CD4-positive, alpha-beta T cell treated with Interleukin-6 at 100 ng/mL for 8 hours (primary cell): ENCODE results near the gene OCA2.

ENCODE experiments used
- DNase-seq: peaks from one replicate; pipeline ENCODE4 v3.0.0-alpha.2; 2020; ENCODE audit warnings: mixed read lengths, low spot score

OCA2 gene

DNA sequence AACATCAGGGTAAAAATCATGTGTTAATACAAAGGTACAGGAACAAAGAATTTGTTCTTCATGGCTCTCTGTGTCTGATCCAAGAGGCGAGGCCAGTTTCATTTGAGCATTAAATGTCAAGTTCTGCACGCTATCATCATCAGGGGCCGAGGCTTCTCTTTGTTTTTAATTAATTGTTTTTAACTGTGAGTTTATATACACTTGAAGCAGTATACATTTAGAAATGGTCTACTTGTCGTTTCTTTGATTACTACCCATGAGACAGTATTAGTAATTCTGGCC lies 21.2 kb upstream of the OCA2 start:
- no peak for DNase-seq

DNA sequence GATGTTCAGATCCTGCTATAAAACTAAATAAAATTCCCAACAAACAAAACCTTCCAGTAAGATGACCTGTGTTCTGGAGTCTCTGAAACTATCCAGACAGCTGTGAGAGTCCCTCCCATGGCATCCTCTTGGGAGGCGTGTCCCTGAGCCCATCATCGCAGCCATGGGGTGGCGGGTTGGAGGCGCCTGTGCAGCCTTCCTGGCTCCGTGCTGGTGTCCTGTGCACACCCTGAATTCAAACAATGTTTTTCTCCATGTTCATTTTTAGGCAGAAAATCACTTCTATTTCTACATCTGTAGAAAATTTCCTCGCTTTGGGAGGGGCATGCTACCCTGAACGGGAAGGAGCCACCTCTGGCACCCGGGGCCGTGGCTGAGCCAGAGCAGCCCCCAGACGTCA lies 19.4 kb upstream of the OCA2 start:
- DNase-seq: no peak

DNA sequence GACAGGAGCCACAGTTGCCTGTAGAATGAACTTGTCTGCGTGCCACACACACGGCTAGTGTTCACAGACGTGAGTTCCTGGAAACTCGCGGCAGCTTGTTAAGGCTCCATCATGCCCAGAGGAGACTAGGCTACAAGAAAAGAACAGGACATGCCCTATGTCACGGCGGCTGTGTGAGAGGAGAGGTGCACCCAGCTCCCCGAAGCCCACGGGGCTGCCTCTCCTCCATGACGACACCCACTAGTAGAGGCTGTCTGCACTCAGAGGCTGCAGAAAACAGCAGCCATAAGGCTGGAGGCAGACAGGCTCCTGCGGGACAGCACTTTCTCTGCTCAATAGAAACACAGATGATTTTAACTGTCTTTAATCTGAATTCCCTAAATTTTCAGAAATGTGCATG lies 19.0 kb upstream of the OCA2 start:
- no peak for DNase-seq

DNA sequence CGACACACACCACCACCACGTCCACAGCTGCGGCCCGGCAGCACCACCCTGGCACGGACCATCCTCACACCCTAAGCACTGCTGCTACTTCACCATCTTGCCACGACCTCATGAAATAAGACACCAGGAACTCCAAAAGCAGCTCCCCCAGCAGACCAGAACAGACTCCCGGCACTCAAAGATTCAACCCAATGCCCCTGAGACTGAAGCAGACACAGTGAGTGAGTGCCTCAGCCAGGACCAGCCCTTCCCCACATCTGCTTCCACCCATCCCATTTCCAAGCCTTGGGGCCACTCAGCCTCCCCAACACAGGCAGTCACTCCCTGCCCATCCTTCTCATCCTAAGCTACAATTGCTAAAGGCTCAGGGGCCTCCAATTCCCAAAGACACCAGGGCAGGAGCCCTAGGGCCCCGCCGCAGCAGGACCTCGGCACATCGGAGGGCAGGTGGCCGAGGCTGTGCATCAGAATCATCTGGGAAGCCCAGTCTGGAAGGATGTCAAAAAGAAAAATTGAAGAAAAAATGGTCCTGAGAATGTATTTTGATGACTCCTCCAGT lies 18.4 kb upstream of the OCA2 start:
- DNase-seq: no peak

DNA sequence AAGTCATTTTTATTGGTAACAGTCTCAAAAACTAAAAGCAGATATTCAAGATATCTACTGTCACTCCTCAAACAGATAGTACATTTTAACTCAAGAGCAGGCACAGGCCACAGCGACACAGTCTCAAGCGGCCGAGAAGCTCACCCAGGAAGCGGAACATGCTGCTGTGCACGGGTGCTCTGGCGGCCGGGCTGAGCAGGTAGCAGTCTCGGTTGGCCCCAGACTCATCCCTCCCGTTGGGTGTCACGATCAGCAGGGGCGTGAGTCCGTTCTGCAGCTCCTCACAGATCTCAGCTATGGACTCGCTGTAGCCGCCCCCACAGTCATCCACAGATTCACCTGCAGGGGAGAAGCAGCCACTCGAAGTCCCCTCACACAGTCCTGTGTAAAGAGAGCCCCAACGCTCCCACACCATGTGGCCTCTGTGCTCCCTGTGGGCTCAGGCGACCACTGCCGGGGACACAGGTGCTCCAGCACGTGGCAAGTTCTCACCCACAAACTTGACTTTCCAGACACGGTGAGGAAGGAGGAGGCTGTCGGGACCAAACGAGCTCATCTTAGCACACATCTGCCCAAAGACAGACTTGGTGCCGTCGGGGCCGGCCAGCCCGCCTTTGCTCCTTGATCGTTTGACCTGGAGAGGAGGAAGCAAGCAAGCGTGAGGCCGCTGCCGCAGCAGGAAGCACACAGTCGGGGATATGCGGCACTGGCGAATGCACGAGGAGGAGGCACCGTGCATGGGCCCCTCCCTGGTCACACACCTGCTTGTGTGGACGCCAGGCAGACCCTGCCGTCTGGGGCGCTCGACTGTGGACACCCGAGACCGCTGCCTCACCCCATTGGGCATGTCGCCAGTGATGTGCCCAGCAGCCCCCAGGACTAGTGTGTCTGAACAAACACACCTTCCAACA lies 17.7 kb upstream of the OCA2 start:
- DNase-seq: no peak

DNA sequence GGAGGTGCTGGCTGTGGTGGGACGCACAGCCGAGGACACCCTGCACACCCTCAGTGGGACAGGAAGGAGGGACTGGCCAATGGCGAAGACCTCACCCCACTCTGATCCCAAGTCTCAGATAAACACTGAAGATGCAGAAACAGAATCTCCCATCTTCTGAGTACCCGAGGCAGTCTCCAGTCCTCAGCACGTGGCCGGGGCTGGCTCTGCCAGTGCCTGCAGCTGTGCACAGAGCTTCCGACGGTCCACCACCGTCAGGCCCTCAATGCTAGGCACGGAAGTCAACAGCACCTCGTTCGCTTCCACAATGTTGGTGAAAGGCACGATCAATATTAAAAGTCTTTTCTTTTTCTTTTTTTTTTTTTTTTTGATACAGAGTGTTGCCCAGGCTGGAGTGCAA lies 16.8 kb upstream of the OCA2 start:
- no peak for DNase-seq

DNA sequence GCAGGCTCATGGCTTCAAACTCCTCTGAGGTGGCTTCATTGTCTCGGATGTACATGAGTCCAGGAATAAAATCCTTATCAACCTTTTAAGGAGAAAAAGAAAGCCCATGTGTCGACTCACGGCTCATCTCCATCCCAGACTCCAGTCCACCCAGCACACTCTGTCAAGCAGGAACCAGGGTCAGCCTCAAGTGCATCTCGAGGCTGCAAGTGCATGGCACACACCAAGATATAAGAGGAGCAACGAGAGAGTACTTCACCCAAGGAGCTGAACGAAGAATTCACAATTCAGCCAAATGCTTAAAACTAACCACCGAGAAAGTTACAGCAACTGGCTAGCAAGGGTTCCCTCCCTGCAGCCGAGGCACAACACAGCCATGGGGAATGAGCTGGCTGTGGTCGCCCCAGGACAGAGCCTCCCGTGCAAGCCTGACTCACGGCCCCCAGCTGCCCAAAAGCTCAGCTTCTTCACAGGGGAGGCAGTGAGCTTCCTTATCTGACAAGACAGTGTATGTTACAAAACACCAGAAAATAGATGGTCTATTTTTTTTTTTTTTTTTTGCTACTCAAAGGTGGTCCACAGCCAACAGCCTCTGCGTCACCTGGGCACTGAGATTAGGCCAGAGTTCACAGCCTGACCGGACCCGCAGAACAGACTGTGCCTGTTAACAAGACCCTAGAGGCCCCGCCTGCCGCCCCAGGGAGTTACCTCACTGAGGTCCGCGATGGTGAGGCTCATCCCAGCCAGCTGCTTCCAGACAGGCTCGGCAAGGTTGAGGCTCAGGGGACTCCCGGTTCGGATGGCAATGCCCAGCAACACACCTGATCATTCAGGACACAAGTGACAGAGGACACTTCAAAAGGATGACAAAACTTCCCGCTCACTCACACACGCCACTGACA lies 15.9 kb upstream of the OCA2 start:
- no peak for DNase-seq

DNA sequence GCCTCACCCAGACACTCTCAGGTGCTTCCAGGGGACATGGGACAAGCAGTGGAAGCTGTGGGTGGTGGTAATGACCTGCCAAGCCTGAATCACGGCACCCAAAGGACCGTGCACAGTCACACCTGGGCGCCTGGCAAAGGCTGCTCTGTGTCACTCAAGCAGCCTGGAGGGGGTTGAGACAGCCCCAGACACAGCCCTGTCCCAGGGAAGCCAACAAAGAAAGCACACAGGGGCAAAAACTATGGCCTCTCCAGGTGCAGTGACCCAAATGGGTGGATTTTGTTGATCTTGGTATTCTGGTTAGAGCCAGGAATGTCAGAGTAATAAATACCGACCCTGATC lies 15.0 kb upstream of the OCA2 start:
- no peak for DNase-seq

DNA sequence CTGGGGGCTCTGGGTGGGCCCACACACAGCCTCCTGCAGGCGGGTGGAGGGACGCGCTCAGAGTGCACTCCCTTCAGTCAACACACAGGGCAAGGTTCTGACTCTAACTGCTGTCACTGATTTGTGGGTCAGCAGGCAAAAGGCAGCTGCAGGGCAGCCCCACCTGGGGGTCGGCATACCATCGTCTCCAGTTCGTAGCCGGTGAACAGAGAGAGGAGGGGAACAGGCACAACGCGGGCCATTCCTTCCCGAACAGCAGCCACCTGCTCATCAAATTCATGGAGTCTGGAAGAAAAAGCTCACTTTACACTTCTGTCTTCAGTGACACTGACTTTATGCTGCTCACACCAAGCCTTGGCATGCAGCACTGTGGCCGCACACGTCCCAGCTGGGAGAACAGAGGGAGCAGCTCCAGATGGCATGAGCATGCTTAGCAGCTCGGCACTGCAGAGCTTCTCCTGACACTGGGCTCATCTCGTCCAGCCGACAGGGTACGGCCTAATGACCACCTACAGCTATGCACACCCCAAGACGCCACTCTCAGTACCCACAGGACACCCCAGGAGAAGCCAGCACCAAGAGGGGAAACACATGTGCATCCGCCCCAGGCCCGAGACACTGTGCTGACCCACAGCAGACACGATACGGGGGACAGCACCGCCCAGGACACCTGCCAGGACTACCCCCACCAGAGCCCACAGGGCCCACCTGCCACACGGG lies 14.4 kb upstream of the OCA2 start:
- no peak for DNase-seq

DNA sequence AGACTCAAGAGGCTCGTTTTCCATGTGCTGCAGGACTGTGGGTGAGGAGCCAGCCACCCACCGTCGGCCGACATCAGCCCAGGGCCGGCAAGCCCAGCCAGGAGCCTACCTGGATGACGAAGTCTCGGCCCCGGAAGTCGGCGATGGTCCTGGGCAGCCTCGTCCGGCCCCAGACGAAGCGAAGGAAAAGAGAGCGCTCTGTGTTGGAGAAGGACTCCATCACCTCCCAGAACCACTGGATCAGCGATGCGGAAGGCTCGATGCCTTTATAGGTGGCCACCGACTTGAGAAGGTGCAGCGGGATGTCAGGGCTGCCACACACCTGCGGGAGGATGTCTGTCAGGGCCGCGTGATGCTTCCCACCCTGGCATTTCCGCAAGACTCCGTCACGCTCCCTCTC lies 13.8 kb upstream of the OCA2 start:
- DNase-seq: no peak

DNA sequence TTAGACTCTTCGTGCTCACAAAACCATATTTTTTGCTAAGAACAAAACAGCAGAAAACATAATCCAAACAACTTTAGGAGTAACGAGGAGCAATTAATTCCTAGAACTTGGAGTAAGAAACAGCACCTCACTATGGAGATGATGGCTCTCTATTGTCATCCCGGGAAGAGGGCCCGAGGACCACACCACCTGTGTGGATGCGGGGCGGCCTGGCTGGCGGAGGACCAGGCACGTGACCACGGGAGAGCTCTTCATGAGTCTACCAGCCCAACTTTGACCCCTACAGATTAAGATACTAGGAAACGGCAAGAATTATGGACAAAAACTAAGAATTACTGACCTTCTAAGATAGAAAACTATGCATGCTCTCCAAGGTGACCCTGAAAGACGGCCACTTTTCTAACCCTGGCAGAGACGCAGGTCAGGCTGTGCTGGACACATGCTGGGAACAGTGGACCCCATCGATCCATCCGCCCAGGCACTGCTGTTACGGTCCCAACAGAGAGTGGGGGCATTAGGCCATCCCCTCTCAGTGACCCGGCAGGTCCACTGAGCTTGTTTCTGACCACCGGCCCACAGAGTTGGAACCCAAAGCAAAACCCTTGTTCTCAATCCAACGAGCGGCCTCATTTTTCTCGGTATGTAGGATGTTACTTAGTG lies 13.1 kb upstream of the OCA2 start:
- DNase-seq: no peak

DNA sequence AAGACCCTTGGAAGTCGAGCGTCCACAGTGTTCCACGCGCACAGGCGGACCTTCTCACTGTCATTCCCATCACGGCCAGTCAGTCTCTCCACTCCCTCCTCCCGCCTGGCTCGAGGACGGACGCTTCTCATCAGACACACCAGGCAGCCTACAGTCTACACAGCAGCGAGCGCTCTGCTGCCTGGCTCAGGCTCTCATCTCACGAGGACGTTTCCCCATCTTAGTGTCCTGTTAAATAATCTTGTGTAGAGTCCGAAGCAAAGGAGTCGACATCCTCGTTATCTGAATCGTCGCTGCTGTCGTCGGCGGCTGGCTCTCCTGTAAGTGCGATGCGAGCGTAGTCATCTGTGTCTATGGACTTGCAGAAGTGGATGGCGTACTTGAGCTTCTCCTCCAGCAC lies 12.4 kb upstream of the OCA2 start:
- no peak for DNase-seq

DNA sequence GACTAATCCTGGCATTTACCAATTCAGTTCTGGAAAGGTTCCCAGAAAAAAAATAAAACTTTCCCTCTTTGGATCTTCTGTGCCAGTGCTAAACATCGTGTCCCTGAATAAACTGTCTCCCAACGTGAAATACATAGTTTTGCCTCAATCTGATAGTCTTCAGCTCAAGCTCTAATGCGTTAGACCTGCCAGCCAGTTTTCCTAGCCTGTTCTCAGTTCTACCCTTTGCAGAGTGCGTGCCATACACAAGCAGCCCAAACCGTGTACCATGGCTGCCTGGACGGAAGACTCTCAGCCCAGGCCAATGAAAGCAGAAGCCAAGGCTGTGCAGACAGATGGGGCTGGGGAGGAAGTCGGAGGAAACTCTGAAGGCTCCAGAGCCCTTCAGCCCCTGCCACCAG lies 11.4 kb upstream of the OCA2 start:
- no peak for DNase-seq

DNA sequence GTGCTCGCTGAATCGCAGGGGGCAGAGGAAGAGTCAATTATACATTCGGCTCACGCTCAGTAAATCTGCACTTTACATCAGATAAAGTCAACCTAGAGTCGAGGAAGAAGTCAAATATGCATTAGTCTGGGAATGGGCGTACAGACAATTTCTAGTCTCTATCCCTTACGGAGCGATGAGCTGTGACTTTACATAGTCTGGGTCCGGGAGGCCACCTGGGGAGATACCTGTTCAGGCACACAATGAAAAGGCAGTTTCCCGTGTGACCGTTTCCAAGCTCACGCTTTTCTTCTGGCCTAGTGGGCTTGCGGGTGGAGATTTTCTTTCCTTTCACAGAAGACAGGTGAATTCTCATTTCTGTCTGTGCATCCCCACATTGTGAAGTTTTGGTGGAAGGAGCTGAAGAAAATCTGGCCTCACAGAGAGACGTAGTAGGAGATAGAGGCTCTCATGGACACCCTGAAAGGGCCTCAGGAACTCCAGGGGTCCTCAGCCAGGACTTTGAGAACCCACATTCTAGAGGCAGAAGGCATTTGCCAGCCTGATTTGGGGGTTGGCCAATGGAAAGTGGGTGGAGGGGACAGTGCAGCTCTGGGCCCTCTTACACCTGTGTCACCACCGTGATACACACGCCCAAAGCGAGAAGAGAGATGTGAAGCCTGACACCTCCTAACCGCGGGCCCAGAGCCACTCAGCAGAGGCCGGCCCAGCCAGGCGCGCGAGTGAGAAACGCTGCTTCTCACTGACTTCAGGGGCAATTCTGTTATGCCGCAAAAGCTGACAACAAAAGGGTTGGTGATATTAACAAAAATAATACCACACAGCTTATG lies 10.7 kb upstream of the OCA2 start:
- no peak for DNase-seq

DNA sequence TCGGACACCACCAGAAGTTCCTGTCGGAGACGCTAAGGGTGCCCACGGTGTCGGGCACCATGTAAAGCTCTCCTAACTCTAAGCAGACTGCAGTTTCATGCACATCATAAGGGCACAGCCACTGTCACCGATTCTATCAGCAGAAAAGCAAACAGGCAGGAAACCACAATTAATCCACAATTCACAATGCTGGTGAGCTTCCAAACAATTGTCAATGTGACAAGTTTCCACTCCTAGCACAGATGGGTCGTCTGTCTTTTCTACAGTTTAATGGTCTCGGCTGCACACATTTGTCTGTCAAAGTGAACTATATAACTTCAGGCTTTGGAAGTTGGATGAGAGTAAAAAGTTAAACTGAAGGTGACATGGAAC lies 8.8 kb upstream of the OCA2 start:
- no peak for DNase-seq

DNA sequence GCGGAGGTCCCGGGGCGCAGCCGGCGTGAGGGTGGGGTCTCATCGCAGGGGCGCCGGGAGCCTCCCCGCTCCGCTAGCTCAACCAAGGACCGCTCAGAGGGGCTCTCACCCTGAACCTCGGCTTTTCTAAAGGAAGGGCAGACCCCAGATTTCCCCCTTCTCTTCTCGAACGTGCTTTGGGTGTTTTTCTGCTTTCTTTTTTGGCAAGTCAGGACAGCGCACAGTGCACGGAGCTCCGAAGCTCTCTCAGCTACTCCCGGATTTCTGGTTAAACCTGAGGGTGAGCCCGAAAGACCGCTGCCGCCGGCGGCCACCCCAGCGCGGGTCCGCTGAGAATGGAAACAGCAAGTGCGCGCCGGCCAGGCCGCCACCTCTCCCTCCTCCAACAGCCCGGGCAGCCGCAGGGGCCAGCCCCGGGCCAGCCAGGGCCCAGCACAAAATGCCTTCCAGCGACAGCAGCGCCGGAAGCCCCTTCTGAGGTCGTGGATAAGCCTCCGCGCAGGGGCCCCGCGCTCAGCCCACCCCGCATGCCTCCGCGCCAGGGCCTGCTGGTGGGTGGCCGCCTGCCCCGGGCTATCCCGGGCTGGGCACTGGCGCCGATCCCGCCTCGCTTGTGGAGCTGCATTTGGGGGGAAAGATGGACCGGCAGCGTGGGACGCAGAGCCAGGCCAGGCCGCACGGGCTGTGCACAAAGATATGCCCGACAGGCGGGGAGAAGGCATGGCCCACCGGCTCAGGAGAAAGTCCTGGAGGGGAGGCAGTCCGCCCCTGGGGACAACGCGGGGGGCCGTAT lies 8.2 kb upstream of the OCA2 start:
- DNase-seq: no peak

DNA sequence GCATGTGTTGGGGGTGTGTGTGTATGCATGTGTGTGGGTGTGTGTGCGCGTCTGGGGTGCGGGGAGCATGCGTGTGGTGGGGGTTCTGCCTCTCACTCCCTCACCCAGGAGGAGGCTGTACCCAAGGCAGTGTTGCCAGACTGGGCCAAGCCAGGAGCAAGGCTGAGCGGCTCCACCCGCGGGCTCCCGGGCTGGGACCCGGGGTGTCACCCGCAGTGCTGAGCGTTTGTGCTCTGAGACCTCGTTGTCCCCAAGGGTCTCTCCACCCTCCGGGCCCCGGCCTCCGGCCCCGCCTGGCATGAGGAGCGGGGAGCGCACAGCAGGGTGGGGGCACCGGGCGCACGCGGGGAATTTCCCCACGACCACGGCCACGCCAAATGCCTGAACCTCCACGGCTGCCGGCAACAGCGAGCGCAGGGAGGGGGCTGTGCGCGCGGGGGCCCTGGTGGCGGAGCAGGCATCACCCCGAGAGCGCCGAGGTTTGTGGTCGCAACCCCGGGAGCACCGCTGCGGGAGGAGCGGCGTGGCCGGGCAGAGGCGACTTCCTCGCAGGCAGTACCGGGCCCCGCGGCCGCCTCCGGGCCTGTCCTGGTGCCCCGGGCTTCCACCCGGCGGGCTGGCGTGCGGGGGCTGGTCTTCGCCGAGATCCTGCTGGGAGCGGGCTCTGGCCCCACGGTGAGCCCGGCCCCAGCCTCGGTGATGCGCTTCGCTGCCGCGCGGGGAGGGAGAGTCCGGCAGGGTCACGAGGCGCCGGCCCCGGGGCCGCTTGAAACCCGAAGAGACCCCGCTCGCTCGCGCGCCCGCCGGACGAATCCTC lies 7.4 kb upstream of the OCA2 start:
- no peak for DNase-seq

DNA sequence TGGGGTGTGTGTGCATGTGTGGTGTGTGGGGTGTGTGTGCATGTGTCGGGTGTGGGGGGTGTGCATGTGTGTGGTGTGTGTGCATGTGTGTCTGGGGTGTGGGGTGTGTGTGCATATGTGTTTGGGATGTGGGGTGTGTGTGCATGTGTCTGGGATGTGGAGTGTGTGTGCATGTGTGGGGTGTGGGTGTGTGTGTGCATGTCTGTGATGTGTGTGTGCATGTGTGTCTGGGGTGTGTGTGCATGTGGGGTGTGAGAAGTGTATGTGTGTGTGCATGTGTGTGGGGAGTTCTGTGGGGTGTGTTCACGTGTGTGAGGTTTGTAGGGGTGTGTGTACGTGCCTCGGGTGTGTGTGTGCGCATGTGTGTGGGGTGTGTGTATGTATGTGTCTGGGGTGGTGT lies 6.7 kb upstream of the OCA2 start:
- DNase-seq: no peak

DNA sequence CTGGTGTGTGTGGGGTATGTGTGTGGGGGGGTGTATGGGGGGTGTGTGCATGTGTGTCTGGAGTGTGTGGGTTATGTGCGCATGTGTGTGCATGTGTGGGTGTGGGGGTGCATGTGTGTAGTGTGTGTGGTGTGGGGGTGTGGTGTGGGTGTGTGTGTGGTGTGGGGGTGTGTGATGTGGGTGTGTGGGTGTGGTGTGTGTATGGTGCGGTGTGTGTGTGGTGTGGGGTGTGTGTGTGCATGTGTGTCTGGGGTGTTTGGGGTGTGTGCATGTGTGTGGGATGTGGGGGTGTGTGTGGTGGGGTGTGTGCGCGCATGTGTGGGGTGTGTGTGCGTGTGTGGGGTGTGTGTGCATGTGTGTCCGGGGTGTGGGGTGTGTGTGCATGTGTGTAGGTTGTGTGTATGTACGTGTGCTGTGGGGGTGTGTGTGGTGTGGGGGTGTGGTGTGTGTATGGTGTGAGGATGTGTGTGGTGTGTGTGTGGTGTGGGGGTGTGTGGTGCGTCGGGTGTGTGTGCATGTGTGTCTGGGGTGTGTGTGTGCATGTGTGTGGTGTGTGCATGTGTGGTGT lies 6.2 kb upstream of the OCA2 start:
- no peak for DNase-seq
